ENCODE data around the gene AP5S1. TPM values are rescaled to one million over a fixed set of nuclear protein-coding genes. Genes with fewer than 3 reads are reported as not detected.

Gene AP5S1
- polyA plus RNA-seq, 1 donor (not counting 4 experiments of a cell fraction or from before 2014, with no cell fraction given) = 5.2 TPM

DNA sequence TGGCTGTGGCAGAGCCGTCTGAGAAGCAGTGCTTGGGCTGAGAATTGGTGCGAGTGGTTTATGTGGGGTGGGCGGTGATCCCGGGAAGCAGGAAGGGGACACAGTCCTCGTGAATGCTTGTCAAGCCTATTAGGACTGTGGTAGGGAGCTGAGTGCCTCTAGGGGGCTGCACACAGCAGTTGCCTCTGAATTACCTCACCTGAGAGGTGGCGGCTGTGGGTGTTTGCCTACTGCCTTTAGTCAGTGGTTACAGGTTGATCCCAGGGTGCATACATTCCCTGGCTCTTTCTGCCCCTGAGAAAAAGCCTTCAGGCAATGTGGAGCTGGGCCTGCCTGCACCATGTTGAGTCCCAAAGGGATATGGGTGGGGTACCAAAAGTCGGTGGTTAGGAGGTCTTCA, 5.2 kb downstream of the AP5S1 start:
- no peak overlapping the region for H3K4me3 ChIP-seq (ENCODE audit: control insufficient read depth in 2 of 3, extremely low read depth in 1 of 3, insufficient read depth in 2 of 3, low read depth in 1 of 3, low read length in 3 of 3)
- H3K9me1 ChIP-seq (ENCODE audit: control insufficient read depth, extremely low read depth, insufficient read depth, low read length) = no peaks in the 10 kb centered on the region
- no peak overlapping the region for H2AFZ ChIP-seq (ENCODE audit: control insufficient read depth, low read length)
- no peak overlapping the region for H3K4me2 ChIP-seq (ENCODE audit: control insufficient read depth, extremely low read depth, insufficient read depth, low read depth, low read length)
- no peak overlapping the region for H3K9ac ChIP-seq (ENCODE audit: control insufficient read depth, extremely low read depth, insufficient read depth, low read length)
- FAIRE-seq = no peak
- dilution Hi-C loops (cut with MboI; ENCODE audit: extremely low pct_ligation_motif_present, low sequenced_read_pairs) = no loop called here
- TF ChIP-seq, protein P1, sequence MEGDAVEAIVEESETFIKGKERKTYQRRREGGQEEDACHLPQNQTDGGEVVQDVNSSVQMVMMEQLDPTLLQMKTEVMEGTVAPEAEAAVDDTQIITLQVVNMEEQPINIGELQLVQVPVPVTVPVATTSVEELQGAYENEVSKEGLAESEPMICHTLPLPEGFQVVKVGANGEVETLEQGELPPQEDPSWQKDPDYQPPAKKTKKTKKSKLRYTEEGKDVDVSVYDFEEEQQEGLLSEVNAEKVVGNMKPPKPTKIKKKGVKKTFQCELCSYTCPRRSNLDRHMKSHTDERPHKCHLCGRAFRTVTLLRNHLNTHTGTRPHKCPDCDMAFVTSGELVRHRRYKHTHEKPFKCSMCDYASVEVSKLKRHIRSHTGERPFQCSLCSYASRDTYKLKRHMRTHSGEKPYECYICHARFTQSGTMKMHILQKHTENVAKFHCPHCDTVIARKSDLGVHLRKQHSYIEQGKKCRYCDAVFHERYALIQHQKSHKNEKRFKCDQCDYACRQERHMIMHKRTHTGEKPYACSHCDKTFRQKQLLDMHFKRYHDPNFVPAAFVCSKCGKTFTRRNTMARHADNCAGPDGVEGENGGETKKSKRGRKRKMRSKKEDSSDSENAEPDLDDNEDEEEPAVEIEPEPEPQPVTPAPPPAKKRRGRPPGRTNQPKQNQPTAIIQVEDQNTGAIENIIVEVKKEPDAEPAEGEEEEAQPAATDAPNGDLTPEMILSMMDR (optimal IDR thresholded peaks at IDR 0.05 in 1 of 3, IDR thresholded peaks at IDR 0.05 in 1 of 3, conservative IDR thresholded peaks at IDR 0.05 in 1 of 3; ENCODE audit: extremely low read depth in 1 of 3, insufficient read depth in 2 of 3, low read length in 3 of 3) = no peak
- no peak for TF ChIP-seq EZH2 (IDR thresholded peaks at IDR 0.05; ENCODE audit: low read length)
- H3K4me1 ChIP-seq (ENCODE audit: control insufficient read depth, extremely low read depth, insufficient read depth, low read length) = peaks cover 9% of the 10 kb centered on the region
- DNase-seq (ENCODE audit: low read depth, low spot score) = no peak
- H3K79me2 ChIP-seq (ENCODE audit: control insufficient read depth, insufficient read depth, low read length) = peaks cover 8% of the 10 kb centered on the region
- no peak overlapping the region for H3K27ac ChIP-seq (ENCODE audit: control insufficient read depth, insufficient read depth, low read length)
- no peaks in the 10 kb centered on the region for H4K20me1 ChIP-seq (ENCODE audit: control insufficient read depth, extremely low read depth, insufficient read depth, low read length)
- H3K36me3 ChIP-seq (ENCODE audit: control insufficient read depth in 2 of 2, extremely low read depth in 1 of 2, insufficient read depth in 2 of 2, low read length in 2 of 2) = peaks cover 12 to 17% of the 10 kb centered on the region in 2 experiments
- no peaks in the 10 kb centered on the region for H3K27me3 ChIP-seq (ENCODE audit: control insufficient read depth, extremely low read depth, insufficient read depth, low read length)
- H3K9me3 ChIP-seq (ENCODE audit: control insufficient read depth, low read depth, low read length) = no peaks in the 10 kb centered on the region

DNA sequence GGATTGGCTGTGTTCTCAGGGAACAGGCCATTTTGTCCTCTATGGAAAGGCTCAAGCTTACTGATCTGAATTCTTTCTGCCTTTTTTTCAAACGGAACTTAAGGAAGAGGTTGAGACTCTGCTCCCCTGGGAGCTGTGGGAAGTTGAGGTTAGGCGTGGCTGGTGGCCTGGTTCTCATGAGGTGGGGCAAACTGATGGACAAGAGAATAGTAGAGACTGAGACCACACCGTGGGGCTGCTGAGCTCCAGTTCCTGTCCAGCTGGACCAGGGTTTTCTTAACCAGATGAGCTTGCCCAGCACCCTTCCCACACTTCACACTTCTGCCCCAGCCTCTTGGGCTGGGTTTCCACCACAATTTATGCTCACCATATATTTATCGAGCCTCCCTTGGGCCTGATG, 6.1 kb downstream of the AP5S1 start:
- Histone ChIP-seq H3K4me3 (ENCODE audit: control insufficient read depth in 2 of 3, extremely low read depth in 1 of 3, insufficient read depth in 2 of 3, low read depth in 1 of 3, low read length in 3 of 3) (no peak overlapping the region), H3K27me3 (ENCODE audit: control insufficient read depth, extremely low read depth, insufficient read depth, low read length) (no peaks in the 10 kb centered on the region), H3K9ac (ENCODE audit: control insufficient read depth, extremely low read depth, insufficient read depth, low read length) (no peak overlapping the region), H3K4me1 (ENCODE audit: control insufficient read depth, extremely low read depth, insufficient read depth, low read length) (peaks cover 3% of the 10 kb centered on the region), H2AFZ (ENCODE audit: control insufficient read depth, low read length) (no peak overlapping the region), H3K9me1 (ENCODE audit: control insufficient read depth, extremely low read depth, insufficient read depth, low read length) (no peaks in the 10 kb centered on the region), H4K20me1 (ENCODE audit: control insufficient read depth, extremely low read depth, insufficient read depth, low read length) (no peaks in the 10 kb centered on the region), H3K9me3 (ENCODE audit: control insufficient read depth, low read depth, low read length) (no peaks in the 10 kb centered on the region), H3K79me2 (ENCODE audit: control insufficient read depth, insufficient read depth, low read length) (peaks cover 5% of the 10 kb centered on the region), H3K4me2 (ENCODE audit: control insufficient read depth, extremely low read depth, insufficient read depth, low read depth, low read length) (no peak overlapping the region), H3K36me3 (ENCODE audit: control insufficient read depth in 2 of 2, extremely low read depth in 1 of 2, insufficient read depth in 2 of 2, low read length in 2 of 2) (peaks cover 12 to 17% of the 10 kb centered on the region in 2 experiments), H3K27ac (ENCODE audit: control insufficient read depth, insufficient read depth, low read length) (no peak overlapping the region)
- FAIRE-seq (no peak), DNase-seq (ENCODE audit: low read depth, low spot score) (no peak)
- dilution Hi-C loops (cut with MboI; ENCODE audit: extremely low pct_ligation_motif_present, low sequenced_read_pairs) = no loop called here
- TF ChIP-seq, protein P1 (optimal IDR thresholded peaks at IDR 0.05 in 1 of 3, IDR thresholded peaks at IDR 0.05 in 1 of 3, conservative IDR thresholded peaks at IDR 0.05 in 1 of 3; ENCODE audit: extremely low read depth in 1 of 3, insufficient read depth in 2 of 3, low read length in 3 of 3) = no peak
- TF ChIP-seq EZH2 (IDR thresholded peaks at IDR 0.05; ENCODE audit: low read length) = no peak
